Cardiac fibroblast (primary cell): ENCODE data around the gene BUD31.
A peak's percentile ranks its signal among the peaks of the same experiment; 100 is the strongest.

Source experiments
- DNase-seq, 2 donors: peaks; one replicate each; pipeline versions ENCODE4 v3.0.0 to v3.0.0-alpha.2; 2010; ENCODE audit warnings: low read depth in 2 of 2
- H3K4me3 ChIP-seq, 2 donors: replicated peaks in 1 of 2; 1 replicate in 1 of 2; 2 replicates in 1 of 2; pipeline ENCODE4 v1.5.1; 2011; ENCODE audit warnings: low read depth in 2 of 2, low read length in 2 of 2, mild to moderate bottlenecking in 2 of 2, moderate library complexity in 1 of 2
- CTCF ChIP-seq: IDR thresholded peaks from one replicate; pipeline ENCODE4 v1.5.1; 2011; ENCODE audit warnings: low read depth, mild to moderate bottlenecking, low read length, inconsistent platforms

The BUD31 gene

GRCh38 chr7:99457050-99457649 lies 48.4 kb downstream of the BUD31 start:
- no peak for DNase-seq
- no peak for TF ChIP-seq CTCF
- H3K4me3 ChIP-seq: no peak overlapping the region

- DNase-seq: no peak
- no peak overlapping the region for H3K4me3 ChIP-seq
- TF ChIP-seq CTCF: no peak
These were observed 49.1 kb downstream of the BUD31 start for GRCh38 chr7:99457650-99458493.

- peak; percentile 23 to 37 for DNase-seq
These were observed 50.3 kb downstream of the BUD31 start for GRCh38 chr7:99459087-99459486.

GRCh38 chr7:99460651-99461050 lies 51.9 kb downstream of the BUD31 start:
- no peak for TF ChIP-seq CTCF
- DNase-seq: no peak
- H3K4me3 ChIP-seq: no peak overlapping the region

More at GRCh38 chr7:99459087-99459486, 50.3 kb downstream of the BUD31 start:
- no peak overlapping the region for H3K4me3 ChIP-seq
- TF ChIP-seq CTCF: peak; percentile 33

- DNase-seq: no peak
- H3K4me3 ChIP-seq: no peak overlapping the region
- no peak for TF ChIP-seq CTCF
These were observed 52.5 kb downstream of the BUD31 start for GRCh38 chr7:99461221-99461620.

- no peak for TF ChIP-seq CTCF
- no peak for DNase-seq
- H3K4me3 ChIP-seq: peak overlapping the region; percentile 84 to 96
These were observed 56.6 kb downstream of the BUD31 start for GRCh38 chr7:99465421-99465768.
